Measurements from ENCODE around the gene GOLGA6L26. TPM values are rescaled to one million over a fixed set of nuclear protein-coding genes. Genes with fewer than 3 reads are reported as not detected.

GOLGA6L26 gene
- total and polyA plus RNA-seq, 2 of the 8 experiments (the other 6 are each of a cell fraction or from before 2014, with no cell fraction given), result not detected

- Histone ChIP-seq H4K5ac (ENCODE audit: insufficient read length, low read depth, low read length) (no peak overlapping the region), H3K56ac (replicated peaks; ENCODE audit: insufficient read length, low read depth, low read length) (no peak overlapping the region), H3K79me1 (ENCODE audit: low read depth, low read length) (no peaks in the 10 kb centered on the region), H3K18ac (ENCODE audit: extremely low read depth, low read length) (no peak overlapping the region), H3K23me2 (ENCODE audit: low read depth, low read length) (no peaks in the 10 kb centered on the region), H3K4me1 (replicated peaks in 1 of 4; ENCODE audit: control insufficient read depth in 3 of 4, insufficient read depth in 4 of 4, low read length in 3 of 4) (no peaks in the 10 kb centered on the region; a peak in 1 of 7 replicates), H2BK12ac (ENCODE audit: low read depth, low read length) (no peak overlapping the region), H2BK20ac (ENCODE audit: low read length) (no peak overlapping the region), H2BK15ac (ENCODE audit: low read length) (no peak overlapping the region), H3K4me2 (ENCODE audit: insufficient read depth in 1 of 2, low read depth in 2 of 2, low read length in 2 of 2) (no peak overlapping the region), H3K4me3 (ENCODE audit: extremely low read depth in 1 of 4, insufficient read depth in 2 of 4, low read depth in 3 of 4, low read length in 4 of 4) (no peak overlapping the region), H2AFZ (ENCODE audit: low read length) (no peak overlapping the region), H4K20me1 (replicated peaks in 1 of 2; ENCODE audit: control insufficient read depth in 1 of 2, insufficient read depth in 2 of 2, low read length in 2 of 2) (no peaks in the 10 kb centered on the region), H2BK120ac (replicated peaks; ENCODE audit: low read depth, low read length) (no peak overlapping the region), H3K23ac (ENCODE audit: insufficient read length) (no peak overlapping the region), H3K36me3 (ENCODE audit: control insufficient read depth in 2 of 4, insufficient read depth in 4 of 4, low read length in 3 of 4) (no peaks in the 10 kb centered on the region), H2AK5ac (ENCODE audit: low read depth, low read length) (no peak overlapping the region), H3K14ac (ENCODE audit: insufficient read length) (no peak overlapping the region), H4K91ac (replicated peaks; ENCODE audit: insufficient read length, low read length) (no peak overlapping the region), H3K27ac (ENCODE audit: low read depth, low read length) (no peak overlapping the region), H3K79me2 (ENCODE audit: control insufficient read depth in 1 of 2, insufficient read depth in 2 of 2, low read length in 2 of 2) (no peaks in the 10 kb centered on the region), H3K9me3 (ENCODE audit: insufficient read depth in 2 of 2, low read depth in 1 of 2, low read length in 1 of 2) (peaks cover 0 to 21% of the 10 kb centered on the region in 2 experiments; a peak in 1 of 4 replicates), H3K4ac (replicated peaks; ENCODE audit: insufficient read length, low read depth, low read length) (no peak overlapping the region), H3K27me3 (replicated peaks in 1 of 4; ENCODE audit: control insufficient read depth in 3 of 4, extremely low read depth in 1 of 4, insufficient read depth in 3 of 4, low read length in 3 of 4) (no peaks in the 10 kb centered on the region), H4K8ac (ENCODE audit: extremely low read depth, insufficient read depth, low read length) (no peak overlapping the region), H3K9ac (replicated peaks in 1 of 4; ENCODE audit: extremely low read depth in 1 of 4, low read depth in 3 of 4, low read length in 3 of 4) (no peak overlapping the region), H2BK5ac (ENCODE audit: low read depth, low read length) (no peak overlapping the region)
- no peak for DNase-seq (ENCODE audit: low read depth in 1 of 2, low spot score in 2 of 2)
- 91% methylated on average over 15 of the region's 15 CpGs; no CpG with 5 or more reads in 1 of the 2 experiments for WGBS, 2 experiments (ENCODE audit: extremely low coverage in 1 of 2, insufficient coverage in 1 of 2, insufficient read length in 1 of 2, insufficient replicate concordance in 2 of 2, low coverage in 1 of 2, low lambda C conversion rate in 2 of 2, missing lambda C conversion rate in 1 of 2)
- no peak for FAIRE-seq
- ChIA-PET POLR2A (ENCODE audit: partially characterized antibody) (no interaction called here), CTCF (ENCODE audit: partially characterized antibody) (no interaction called here)
- no peak for TF ChIP-seq SIX5 (IDR thresholded peaks at IDR 0.05; ENCODE audit: low read depth, low read length)
- TF ChIP-seq TAF1 (IDR thresholded peaks at IDR 0.05; ENCODE audit: low read depth, low read length), result no peak
- TF ChIP-seq, protein P1, sequence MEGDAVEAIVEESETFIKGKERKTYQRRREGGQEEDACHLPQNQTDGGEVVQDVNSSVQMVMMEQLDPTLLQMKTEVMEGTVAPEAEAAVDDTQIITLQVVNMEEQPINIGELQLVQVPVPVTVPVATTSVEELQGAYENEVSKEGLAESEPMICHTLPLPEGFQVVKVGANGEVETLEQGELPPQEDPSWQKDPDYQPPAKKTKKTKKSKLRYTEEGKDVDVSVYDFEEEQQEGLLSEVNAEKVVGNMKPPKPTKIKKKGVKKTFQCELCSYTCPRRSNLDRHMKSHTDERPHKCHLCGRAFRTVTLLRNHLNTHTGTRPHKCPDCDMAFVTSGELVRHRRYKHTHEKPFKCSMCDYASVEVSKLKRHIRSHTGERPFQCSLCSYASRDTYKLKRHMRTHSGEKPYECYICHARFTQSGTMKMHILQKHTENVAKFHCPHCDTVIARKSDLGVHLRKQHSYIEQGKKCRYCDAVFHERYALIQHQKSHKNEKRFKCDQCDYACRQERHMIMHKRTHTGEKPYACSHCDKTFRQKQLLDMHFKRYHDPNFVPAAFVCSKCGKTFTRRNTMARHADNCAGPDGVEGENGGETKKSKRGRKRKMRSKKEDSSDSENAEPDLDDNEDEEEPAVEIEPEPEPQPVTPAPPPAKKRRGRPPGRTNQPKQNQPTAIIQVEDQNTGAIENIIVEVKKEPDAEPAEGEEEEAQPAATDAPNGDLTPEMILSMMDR (IDR thresholded peaks at IDR 0.05; ENCODE audit: control extremely low read depth in 1 of 3, insufficient read depth in 1 of 3, low read depth in 1 of 3, low read length in 3 of 3), result no peak
- no peak for TF ChIP-seq ATF3 (IDR thresholded peaks at IDR 0.05; ENCODE audit: insufficient read depth, low read depth, low read length)
- no peak for TF ChIP-seq MAFK (IDR thresholded peaks at IDR 0.05; ENCODE audit: low read depth, low read length)
- TF ChIP-seq YY1 (IDR thresholded peaks at IDR 0.05; ENCODE audit: low read depth, low read length), result no peak
- no peak for TF ChIP-seq SUZ12 (IDR thresholded peaks at IDR 0.05; ENCODE audit: low read length)
- no peak for TF ChIP-seq EGR1 (IDR thresholded peaks at IDR 0.05; ENCODE audit: borderline replicate concordance, low read depth, low read length)
- no peak for TF ChIP-seq RNF2 (IDR thresholded peaks at IDR 0.05; ENCODE audit: borderline replicate concordance, low read depth, low read length, missing control alignments, poor library complexity, severe bottlenecking)
- TF ChIP-seq CTBP2 (IDR thresholded peaks at IDR 0.05; ENCODE audit: borderline replicate concordance, insufficient read depth, insufficient read length, low read length), result no peak
- no peak for TF ChIP-seq TBP (IDR thresholded peaks at IDR 0.05; ENCODE audit: low read depth, low read length)
These were observed 38.3 kb upstream of the GOLGA6L26 start for GRCh38 chr15:23372284-23372683.
